ENCODE measurements around the gene WIPF3. TPM values are rescaled to one million over a fixed set of nuclear protein-coding genes. Genes with fewer than 3 reads are reported as not detected.

Gene WIPF3
- total and polyA plus RNA-seq, 10 of the 15 experiments (the other 5 are each of a cell fraction or from before 2014, with no cell fraction given) = 0.03 to 0.05 TPM; not detected in 8

DNA sequence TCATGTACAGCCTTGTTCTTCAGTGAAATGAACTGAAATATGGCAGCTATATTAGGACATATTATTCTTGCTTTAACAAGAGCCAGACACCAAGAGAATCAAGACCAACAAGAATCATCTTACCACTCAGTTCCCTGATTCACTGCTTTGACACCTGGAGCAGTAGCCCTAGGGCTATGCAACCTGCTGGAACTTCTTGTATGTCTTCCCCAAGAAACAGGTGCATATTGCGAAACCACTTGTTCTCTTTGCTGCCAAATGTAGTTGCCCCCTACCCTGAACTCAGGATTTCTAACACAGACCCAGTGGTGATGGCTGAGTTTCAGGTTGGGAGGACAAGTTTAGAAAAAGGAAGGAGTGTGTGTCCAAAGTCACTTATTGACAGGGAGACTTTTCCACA, 46.1 kb downstream of the WIPF3 start:
- no peaks in the 10 kb centered on the region for H3K36me3 ChIP-seq (ENCODE audit: control insufficient read depth in 2 of 2, insufficient read depth in 2 of 2, low read length in 1 of 2)
- intact Hi-C loops (cut with micrococcal nuclease; ENCODE audit: unreplicated experiment) = no loop called here
- H2AFZ ChIP-seq (ENCODE audit: control insufficient read depth, low read depth, low read length) = no peak overlapping the region
- no TSS peak for BruUV-seq (replicated peaks)
- RAD21 ChIA-PET (ENCODE audit: unreplicated experiment) = no interaction called here
- H3K9ac ChIP-seq (ENCODE audit: control insufficient read depth, insufficient read depth, low read length) = no peak overlapping the region
- H3K4me3 ChIP-seq = no peak overlapping the region
- 43% methylated on average over 1 of the region's 1 CpG for WGBS (ENCODE audit: insufficient coverage, insufficient replicate concordance, low lambda C conversion rate, missing lambda C conversion rate)
- no peak for DNase-seq (ENCODE audit: low read depth, low spot score)
- no peak overlapping the region for H3K27ac ChIP-seq (ENCODE audit: control insufficient read depth, insufficient read depth)
- SMC1A ChIA-PET (ENCODE audit: uncharacterized antibody, unreplicated experiment) = no interaction called here
- no peaks in the 10 kb centered on the region for H3K9me3 ChIP-seq (replicated peaks; ENCODE audit: control insufficient read depth, insufficient read depth, low read length)
- H3K79me2 ChIP-seq (ENCODE audit: control insufficient read depth, insufficient read depth, low read length) = no peaks in the 10 kb centered on the region
- FAIRE-seq = no peak
- H4K20me1 ChIP-seq (ENCODE audit: control insufficient read depth, insufficient read depth) = no peaks in the 10 kb centered on the region
- no peaks in the 10 kb centered on the region; a peak in 2 of 4 replicates for H3K27me3 ChIP-seq (replicated peaks in 1 of 2; ENCODE audit: control insufficient read depth in 2 of 2, insufficient read depth in 2 of 2, low read length in 1 of 2)
- no peak for ATAC-seq
- H3K4me1 ChIP-seq (ENCODE audit: control insufficient read depth, insufficient read depth, low read length) = no peaks in the 10 kb centered on the region
- in situ Hi-C loops (cut with MboI) = no loop called here
- CTCF ChIA-PET = no interaction called here
- POLR2A ChIA-PET = no interaction called here
- H3K4me2 ChIP-seq (ENCODE audit: control insufficient read depth, insufficient read depth) = no peak overlapping the region
- TF ChIP-seq ETV6 (conservative IDR thresholded peaks at IDR 0.05 in 1 of 2, IDR thresholded peaks at IDR 0.05 in 1 of 2; ENCODE audit: borderline replicate concordance in 1 of 2, low read depth in 1 of 2) = no peak
- TF ChIP-seq POU2F2 (IDR thresholded peaks at IDR 0.05; ENCODE audit: borderline replicate concordance, low read depth, low read length) = no peak
- TF ChIP-seq, protein P1, sequence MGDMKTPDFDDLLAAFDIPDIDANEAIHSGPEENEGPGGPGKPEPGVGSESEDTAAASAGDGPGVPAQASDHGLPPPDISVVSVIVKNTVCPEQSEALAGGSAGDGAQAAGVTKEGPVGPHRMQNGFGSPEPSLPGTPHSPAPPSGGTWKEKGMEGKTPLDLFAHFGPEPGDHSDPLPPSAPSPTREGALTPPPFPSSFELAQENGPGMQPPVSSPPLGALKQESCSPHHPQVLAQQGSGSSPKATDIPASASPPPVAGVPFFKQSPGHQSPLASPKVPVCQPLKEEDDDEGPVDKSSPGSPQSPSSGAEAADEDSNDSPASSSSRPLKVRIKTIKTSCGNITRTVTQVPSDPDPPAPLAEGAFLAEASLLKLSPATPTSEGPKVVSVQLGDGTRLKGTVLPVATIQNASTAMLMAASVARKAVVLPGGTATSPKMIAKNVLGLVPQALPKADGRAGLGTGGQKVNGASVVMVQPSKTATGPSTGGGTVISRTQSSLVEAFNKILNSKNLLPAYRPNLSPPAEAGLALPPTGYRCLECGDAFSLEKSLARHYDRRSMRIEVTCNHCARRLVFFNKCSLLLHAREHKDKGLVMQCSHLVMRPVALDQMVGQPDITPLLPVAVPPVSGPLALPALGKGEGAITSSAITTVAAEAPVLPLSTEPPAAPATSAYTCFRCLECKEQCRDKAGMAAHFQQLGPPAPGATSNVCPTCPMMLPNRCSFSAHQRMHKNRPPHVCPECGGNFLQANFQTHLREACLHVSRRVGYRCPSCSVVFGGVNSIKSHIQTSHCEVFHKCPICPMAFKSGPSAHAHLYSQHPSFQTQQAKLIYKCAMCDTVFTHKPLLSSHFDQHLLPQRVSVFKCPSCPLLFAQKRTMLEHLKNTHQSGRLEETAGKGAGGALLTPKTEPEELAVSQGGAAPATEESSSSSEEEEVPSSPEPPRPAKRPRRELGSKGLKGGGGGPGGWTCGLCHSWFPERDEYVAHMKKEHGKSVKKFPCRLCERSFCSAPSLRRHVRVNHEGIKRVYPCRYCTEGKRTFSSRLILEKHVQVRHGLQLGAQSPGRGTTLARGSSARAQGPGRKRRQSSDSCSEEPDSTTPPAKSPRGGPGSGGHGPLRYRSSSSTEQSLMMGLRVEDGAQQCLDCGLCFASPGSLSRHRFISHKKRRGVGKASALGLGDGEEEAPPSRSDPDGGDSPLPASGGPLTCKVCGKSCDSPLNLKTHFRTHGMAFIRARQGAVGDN (IDR thresholded peaks at IDR 0.05) = no peak
- TF ChIP-seq CBX3 (IDR thresholded peaks at IDR 0.05; ENCODE audit: borderline replicate concordance, low read depth) = no peak
- no peak for TF ChIP-seq EED (IDR thresholded peaks at IDR 0.05; ENCODE audit: low read depth)
- TF ChIP-seq, protein P2, sequence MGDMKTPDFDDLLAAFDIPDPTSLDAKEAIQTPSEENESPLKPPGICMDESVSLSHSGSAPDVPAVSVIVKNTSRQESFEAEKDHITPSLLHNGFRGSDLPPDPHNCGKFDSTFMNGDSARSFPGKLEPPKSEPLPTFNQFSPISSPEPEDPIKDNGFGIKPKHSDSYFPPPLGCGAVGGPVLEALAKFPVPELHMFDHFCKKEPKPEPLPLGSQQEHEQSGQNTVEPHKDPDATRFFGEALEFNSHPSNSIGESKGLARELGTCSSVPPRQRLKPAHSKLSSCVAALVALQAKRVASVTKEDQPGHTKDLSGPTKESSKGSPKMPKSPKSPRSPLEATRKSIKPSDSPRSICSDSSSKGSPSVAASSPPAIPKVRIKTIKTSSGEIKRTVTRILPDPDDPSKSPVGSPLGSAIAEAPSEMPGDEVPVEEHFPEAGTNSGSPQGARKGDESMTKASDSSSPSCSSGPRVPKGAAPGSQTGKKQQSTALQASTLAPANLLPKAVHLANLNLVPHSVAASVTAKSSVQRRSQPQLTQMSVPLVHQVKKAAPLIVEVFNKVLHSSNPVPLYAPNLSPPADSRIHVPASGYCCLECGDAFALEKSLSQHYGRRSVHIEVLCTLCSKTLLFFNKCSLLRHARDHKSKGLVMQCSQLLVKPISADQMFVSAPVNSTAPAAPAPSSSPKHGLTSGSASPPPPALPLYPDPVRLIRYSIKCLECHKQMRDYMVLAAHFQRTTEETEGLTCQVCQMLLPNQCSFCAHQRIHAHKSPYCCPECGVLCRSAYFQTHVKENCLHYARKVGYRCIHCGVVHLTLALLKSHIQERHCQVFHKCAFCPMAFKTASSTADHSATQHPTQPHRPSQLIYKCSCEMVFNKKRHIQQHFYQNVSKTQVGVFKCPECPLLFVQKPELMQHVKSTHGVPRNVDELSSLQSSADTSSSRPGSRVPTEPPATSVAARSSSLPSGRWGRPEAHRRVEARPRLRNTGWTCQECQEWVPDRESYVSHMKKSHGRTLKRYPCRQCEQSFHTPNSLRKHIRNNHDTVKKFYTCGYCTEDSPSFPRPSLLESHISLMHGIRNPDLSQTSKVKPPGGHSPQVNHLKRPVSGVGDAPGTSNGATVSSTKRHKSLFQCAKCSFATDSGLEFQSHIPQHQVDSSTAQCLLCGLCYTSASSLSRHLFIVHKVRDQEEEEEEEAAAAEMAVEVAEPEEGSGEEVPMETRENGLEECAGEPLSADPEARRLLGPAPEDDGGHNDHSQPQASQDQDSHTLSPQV (IDR thresholded peaks at IDR 0.05) = no peak
- TF ChIP-seq RB1 (IDR thresholded peaks at IDR 0.05; ENCODE audit: borderline replicate concordance) = no peak
- no peak for TF ChIP-seq SMAD1 (IDR thresholded peaks at IDR 0.05; ENCODE audit: low read depth, partially characterized antibody)
- TF ChIP-seq STAT3 (IDR thresholded peaks at IDR 0.05; ENCODE audit: low read depth, low read length) = no peak
- TF ChIP-seq SUPT20H (IDR thresholded peaks at IDR 0.05; ENCODE audit: borderline replicate concordance, control insufficient read depth, low read depth, low read length) = no peak
- TF ChIP-seq TARDBP (IDR thresholded peaks at IDR 0.05; ENCODE audit: borderline replicate concordance) = no peak
- no peak for TF ChIP-seq RAD21 (IDR thresholded peaks at IDR 0.05; ENCODE audit: insufficient read depth, low read depth, low read length)
- TF ChIP-seq ATF7 (IDR thresholded peaks at IDR 0.05; ENCODE audit: low read depth) = no peak
- TF ChIP-seq LARP7 (IDR thresholded peaks at IDR 0.05) = no peak
- no peak for TF ChIP-seq STAT1 (conservative IDR thresholded peaks at IDR 0.05)

Data from GM12878 (cell line).